ENCODE data around the gene ZBTB11. TPM values are rescaled to one million over a fixed set of nuclear protein-coding genes. Genes with fewer than 3 reads are reported as not detected.

Gene ZBTB11
- total RNA-seq, 2 donors from 2014 or later, result 16.8 to 20.9 TPM

DNA sequence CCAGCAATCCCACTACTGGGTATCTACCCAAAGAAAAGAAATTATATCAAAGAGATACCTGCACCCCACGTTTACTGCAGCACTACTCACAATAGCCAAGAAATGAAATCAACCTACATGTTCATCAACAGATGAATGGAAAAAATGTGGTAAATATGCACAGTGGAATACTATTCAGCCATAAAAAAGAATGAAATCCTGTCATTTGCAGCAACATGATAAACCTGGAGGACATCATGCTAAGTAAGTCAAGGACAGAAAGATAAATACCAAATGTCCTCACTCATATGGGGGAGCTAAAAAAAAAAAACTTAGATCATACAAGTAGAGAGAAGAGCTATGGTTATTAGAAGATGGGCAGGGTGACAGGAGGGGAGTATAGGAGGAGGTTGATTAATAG lies 9.1 kb downstream of the ZBTB11 start:
- Mint-ChIP-seq H3K36me3 (ENCODE audit: low read depth) (peaks cover 75% of the 10 kb centered on the region), H3K4me1 (no peaks in the 10 kb centered on the region), H3K4me3 (no peak overlapping the region), H3K9me3 (no peaks in the 10 kb centered on the region), H3K27me3 (ENCODE audit: insufficient read depth) (no peaks in the 10 kb centered on the region), H3K27ac (no peak overlapping the region)
- Histone ChIP-seq H3K27ac (ENCODE audit: low read depth, low read length) (no peak overlapping the region), H3K9me3 (ENCODE audit: control insufficient read depth, low read length) (no peaks in the 10 kb centered on the region), H3K36me3 (ENCODE audit: control insufficient read depth, insufficient read depth, low read length) (peaks cover 90% of the 10 kb centered on the region), H3K4me3 (ENCODE audit: low read length) (no peak overlapping the region), H3K4me1 (ENCODE audit: control insufficient read depth, insufficient read depth, low read length) (no peaks in the 10 kb centered on the region), H3K27me3 (ENCODE audit: control insufficient read depth, insufficient read depth, low read length, poor library complexity, severe bottlenecking) (no peaks in the 10 kb centered on the region), H3K9ac (ENCODE audit: extremely low read depth, low read length, poor library complexity, severe bottlenecking) (no peak overlapping the region)
- WGBS, 2 experiments (ENCODE audit: insufficient coverage in 1 of 2, insufficient read length in 1 of 2), result 78% methylated on average over 1 of the region's 1 CpG; no CpG with 5 or more reads in 1 of the 2 experiments
- TF ChIP-seq, protein P1, sequence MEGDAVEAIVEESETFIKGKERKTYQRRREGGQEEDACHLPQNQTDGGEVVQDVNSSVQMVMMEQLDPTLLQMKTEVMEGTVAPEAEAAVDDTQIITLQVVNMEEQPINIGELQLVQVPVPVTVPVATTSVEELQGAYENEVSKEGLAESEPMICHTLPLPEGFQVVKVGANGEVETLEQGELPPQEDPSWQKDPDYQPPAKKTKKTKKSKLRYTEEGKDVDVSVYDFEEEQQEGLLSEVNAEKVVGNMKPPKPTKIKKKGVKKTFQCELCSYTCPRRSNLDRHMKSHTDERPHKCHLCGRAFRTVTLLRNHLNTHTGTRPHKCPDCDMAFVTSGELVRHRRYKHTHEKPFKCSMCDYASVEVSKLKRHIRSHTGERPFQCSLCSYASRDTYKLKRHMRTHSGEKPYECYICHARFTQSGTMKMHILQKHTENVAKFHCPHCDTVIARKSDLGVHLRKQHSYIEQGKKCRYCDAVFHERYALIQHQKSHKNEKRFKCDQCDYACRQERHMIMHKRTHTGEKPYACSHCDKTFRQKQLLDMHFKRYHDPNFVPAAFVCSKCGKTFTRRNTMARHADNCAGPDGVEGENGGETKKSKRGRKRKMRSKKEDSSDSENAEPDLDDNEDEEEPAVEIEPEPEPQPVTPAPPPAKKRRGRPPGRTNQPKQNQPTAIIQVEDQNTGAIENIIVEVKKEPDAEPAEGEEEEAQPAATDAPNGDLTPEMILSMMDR (conservative IDR thresholded peaks at IDR 0.05), result no peak
- DNase-seq, result no peak

DNA sequence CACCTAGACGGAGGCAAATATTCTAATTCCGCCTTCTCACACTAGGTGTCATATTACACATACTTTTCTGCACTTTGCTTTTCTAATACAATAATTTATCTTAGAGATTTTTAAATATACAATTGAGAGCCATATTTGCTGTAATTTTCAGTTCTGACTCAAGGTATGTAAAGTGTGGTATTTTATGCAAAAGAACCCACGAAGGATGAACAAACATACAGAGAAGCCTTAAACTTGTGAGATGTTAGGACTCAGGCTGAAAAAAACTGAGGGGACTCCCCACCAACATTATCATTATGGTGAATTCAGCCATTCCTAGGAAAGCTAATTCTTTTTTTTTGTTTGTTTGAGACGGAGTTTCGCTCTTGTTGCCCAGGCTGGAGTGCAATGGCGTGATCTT lies 9.6 kb downstream of the ZBTB11 start:
- Histone ChIP-seq H3K4me3 (ENCODE audit: low read length) (no peak overlapping the region), H3K36me3 (ENCODE audit: control insufficient read depth, insufficient read depth, low read length) (peaks cover 92% of the 10 kb centered on the region), H3K9ac (ENCODE audit: extremely low read depth, low read length, poor library complexity, severe bottlenecking) (no peak overlapping the region), H3K27ac (ENCODE audit: low read depth, low read length) (no peak overlapping the region), H3K27me3 (ENCODE audit: control insufficient read depth, insufficient read depth, low read length, poor library complexity, severe bottlenecking) (no peaks in the 10 kb centered on the region), H3K4me1 (ENCODE audit: control insufficient read depth, insufficient read depth, low read length) (no peaks in the 10 kb centered on the region), H3K9me3 (ENCODE audit: control insufficient read depth, low read length) (no peaks in the 10 kb centered on the region)
- no peak overlapping the region for H3K4me3 Mint-ChIP-seq
- peaks cover 79% of the 10 kb centered on the region for H3K36me3 Mint-ChIP-seq (ENCODE audit: low read depth)
- WGBS, 2 experiments (ENCODE audit: insufficient coverage in 1 of 2, insufficient read length in 1 of 2), result 99% methylated on average over 6 of the region's 6 CpGs; no CpG with 5 or more reads in 1 of the 2 experiments
- H3K27me3 Mint-ChIP-seq (ENCODE audit: insufficient read depth), result no peaks in the 10 kb centered on the region
- H3K27ac Mint-ChIP-seq, result no peak overlapping the region
- TF ChIP-seq, protein P1 (conservative IDR thresholded peaks at IDR 0.05), result no peak
- H3K9me3 Mint-ChIP-seq, result no peaks in the 10 kb centered on the region
- no peak for DNase-seq
- no peaks in the 10 kb centered on the region for H3K4me1 Mint-ChIP-seq

DNA sequence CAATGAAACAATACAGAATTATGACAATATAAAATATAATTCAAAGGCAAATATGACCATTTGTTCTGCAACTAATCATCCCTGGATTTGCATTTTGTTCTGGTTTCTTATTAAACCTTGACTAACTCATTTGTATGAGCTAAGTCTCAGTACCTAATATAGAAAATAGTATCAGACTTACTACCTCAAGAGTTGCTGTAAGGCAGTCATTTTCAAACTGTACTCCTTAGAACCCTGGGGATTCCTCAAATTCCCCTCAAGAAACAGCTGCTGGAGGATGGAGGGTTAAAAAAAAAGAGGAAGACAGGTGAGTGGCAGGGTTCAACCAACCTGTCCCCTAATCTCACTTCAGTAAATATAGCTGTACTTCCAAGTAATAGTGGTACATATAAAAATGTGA lies 11.1 kb downstream of the ZBTB11 start:
- TF ChIP-seq, protein P1 (conservative IDR thresholded peaks at IDR 0.05), result no peak
- DNase-seq, result no peak
- Histone ChIP-seq H3K4me3 (ENCODE audit: low read length) (no peak overlapping the region), H3K4me1 (ENCODE audit: control insufficient read depth, insufficient read depth, low read length) (no peaks in the 10 kb centered on the region), H3K9ac (ENCODE audit: extremely low read depth, low read length, poor library complexity, severe bottlenecking) (no peak overlapping the region), H3K27ac (ENCODE audit: low read depth, low read length) (no peak overlapping the region), H3K27me3 (ENCODE audit: control insufficient read depth, insufficient read depth, low read length, poor library complexity, severe bottlenecking) (no peaks in the 10 kb centered on the region), H3K9me3 (ENCODE audit: control insufficient read depth, low read length) (no peaks in the 10 kb centered on the region), H3K36me3 (ENCODE audit: control insufficient read depth, insufficient read depth, low read length) (peaks cover 93% of the 10 kb centered on the region)
- no peak overlapping the region for H3K27ac Mint-ChIP-seq
- H3K9me3 Mint-ChIP-seq, result no peaks in the 10 kb centered on the region
- no peaks in the 10 kb centered on the region for H3K4me1 Mint-ChIP-seq
- H3K4me3 Mint-ChIP-seq, result no peak overlapping the region
- no peaks in the 10 kb centered on the region for H3K27me3 Mint-ChIP-seq (ENCODE audit: insufficient read depth)
- peaks cover 77% of the 10 kb centered on the region for H3K36me3 Mint-ChIP-seq (ENCODE audit: low read depth)

All from endodermal cell (in vitro differentiated cells).